Measurements from ENCODE around the gene VSTM4.

DNA sequence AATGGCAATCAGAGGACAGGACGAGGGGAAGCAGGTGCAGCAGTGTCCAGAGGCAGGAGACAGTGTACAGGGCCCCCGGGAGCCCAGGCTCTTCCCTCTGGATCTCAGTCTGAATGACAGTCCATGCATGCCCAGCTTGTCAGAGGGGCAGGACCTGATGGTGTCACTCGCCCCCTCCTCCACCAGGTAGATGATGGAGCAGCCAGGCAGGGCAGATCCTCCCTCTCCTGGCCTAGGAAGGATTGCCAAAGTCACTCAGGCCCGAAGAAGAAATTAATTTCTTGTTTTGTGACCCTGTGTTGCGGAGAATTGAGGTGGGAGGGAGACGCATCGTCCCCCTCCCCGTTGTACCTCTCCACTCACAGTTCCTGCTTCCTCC, 4.0 kb downstream of the VSTM4 start:
- TF ChIP-seq CREB1 (IDR thresholded peaks at IDR 0.05; ENCODE audit: low read depth) (no peak), EP300 (IDR thresholded peaks at IDR 0.05; ENCODE audit: borderline replicate concordance) (no peak), TCF12 (IDR thresholded peaks at IDR 0.05; ENCODE audit: low read depth) (no peak), MAX (IDR thresholded peaks at IDR 0.05) (no peak), RAD21 (IDR thresholded peaks at IDR 0.05; ENCODE audit: low read depth) (no peak), TAF1 (IDR thresholded peaks at IDR 0.05; ENCODE audit: low read depth) (no peak)
- TF ChIP-seq, protein P1, sequence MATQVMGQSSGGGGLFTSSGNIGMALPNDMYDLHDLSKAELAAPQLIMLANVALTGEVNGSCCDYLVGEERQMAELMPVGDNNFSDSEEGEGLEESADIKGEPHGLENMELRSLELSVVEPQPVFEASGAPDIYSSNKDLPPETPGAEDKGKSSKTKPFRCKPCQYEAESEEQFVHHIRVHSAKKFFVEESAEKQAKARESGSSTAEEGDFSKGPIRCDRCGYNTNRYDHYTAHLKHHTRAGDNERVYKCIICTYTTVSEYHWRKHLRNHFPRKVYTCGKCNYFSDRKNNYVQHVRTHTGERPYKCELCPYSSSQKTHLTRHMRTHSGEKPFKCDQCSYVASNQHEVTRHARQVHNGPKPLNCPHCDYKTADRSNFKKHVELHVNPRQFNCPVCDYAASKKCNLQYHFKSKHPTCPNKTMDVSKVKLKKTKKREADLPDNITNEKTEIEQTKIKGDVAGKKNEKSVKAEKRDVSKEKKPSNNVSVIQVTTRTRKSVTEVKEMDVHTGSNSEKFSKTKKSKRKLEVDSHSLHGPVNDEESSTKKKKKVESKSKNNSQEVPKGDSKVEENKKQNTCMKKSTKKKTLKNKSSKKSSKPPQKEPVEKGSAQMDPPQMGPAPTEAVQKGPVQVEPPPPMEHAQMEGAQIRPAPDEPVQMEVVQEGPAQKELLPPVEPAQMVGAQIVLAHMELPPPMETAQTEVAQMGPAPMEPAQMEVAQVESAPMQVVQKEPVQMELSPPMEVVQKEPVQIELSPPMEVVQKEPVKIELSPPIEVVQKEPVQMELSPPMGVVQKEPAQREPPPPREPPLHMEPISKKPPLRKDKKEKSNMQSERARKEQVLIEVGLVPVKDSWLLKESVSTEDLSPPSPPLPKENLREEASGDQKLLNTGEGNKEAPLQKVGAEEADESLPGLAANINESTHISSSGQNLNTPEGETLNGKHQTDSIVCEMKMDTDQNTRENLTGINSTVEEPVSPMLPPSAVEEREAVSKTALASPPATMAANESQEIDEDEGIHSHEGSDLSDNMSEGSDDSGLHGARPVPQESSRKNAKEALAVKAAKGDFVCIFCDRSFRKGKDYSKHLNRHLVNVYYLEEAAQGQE (IDR thresholded peaks at IDR 0.05; ENCODE audit: low read depth), result no peak

Measured in Ishikawa (cell line).